CD4-positive, alpha-beta T cell treated with Interferon gamma for 1 hour (primary cell): ENCODE measurements around the gene FBXO31.
A peak's percentile ranks its signal among the peaks of the same experiment; 100 is the strongest.

Source experiments
- DNase-seq: peaks from one replicate; pipeline ENCODE4 v3.0.0-alpha.2; 2020

FBXO31 gene

GRCh38 chr16:87305505-87306391, 77.8 kb downstream of the FBXO31 start:
- no peak for DNase-seq

GRCh38 chr16:87304951-87305350, 78.6 kb downstream of the FBXO31 start:
- no peak for DNase-seq

- no peak for DNase-seq
Measured at GRCh38 chr16:87303962-87304521, 79.5 kb downstream of the FBXO31 start.

- DNase-seq: no peak
Measured at GRCh38 chr16:87303431-87303930, 80.1 kb downstream of the FBXO31 start.

GRCh38 chr16:87298857-87299465, 84.6 kb downstream of the FBXO31 start:
- DNase-seq: no peak

- no peak for DNase-seq
Measured at GRCh38 chr16:87297918-87298631, 85.5 kb downstream of the FBXO31 start.

- DNase-seq: no peak
Measured at GRCh38 chr16:87297407-87297806, 86.2 kb downstream of the FBXO31 start.

- no peak for DNase-seq
Measured at GRCh38 chr16:87295661-87296531, 87.7 kb downstream of the FBXO31 start.

- no peak for DNase-seq
Measured at GRCh38 chr16:87295259-87295658, 88.3 kb downstream of the FBXO31 start.

GRCh38 chr16:87293990-87294389, 89.6 kb downstream of the FBXO31 start:
- DNase-seq: no peak

- DNase-seq: no peak
Measured at GRCh38 chr16:87291944-87292343, 91.6 kb downstream of the FBXO31 start.

- DNase-seq: no peak
Measured at GRCh38 chr16:87288753-87289362, 94.7 kb downstream of the FBXO31 start.

GRCh38 chr16:87286839-87287626, 96.5 kb downstream of the FBXO31 start:
- DNase-seq: no peak

- DNase-seq: no peak
Measured at GRCh38 chr16:87284183-87284582, 99.4 kb downstream of the FBXO31 start.

- DNase-seq: no peak
Measured at GRCh38 chr16:87279094-87279658, 104.4 kb downstream of the FBXO31 start.

- peak; percentile 8 for DNase-seq
Measured at GRCh38 chr16:87278191-87279093, 105.1 kb downstream of the FBXO31 start.
